Measurements from ENCODE around the gene RMND1. TPM values are rescaled to one million over a fixed set of nuclear protein-coding genes. Genes with fewer than 3 reads are reported as not detected.

The RMND1 gene
- total and polyA plus RNA-seq, 9 of the 15 experiments (the other 6 are each of a cell fraction or from before 2014, with no cell fraction given): 26.9 to 47.8 (median 36.2) TPM

DNA sequence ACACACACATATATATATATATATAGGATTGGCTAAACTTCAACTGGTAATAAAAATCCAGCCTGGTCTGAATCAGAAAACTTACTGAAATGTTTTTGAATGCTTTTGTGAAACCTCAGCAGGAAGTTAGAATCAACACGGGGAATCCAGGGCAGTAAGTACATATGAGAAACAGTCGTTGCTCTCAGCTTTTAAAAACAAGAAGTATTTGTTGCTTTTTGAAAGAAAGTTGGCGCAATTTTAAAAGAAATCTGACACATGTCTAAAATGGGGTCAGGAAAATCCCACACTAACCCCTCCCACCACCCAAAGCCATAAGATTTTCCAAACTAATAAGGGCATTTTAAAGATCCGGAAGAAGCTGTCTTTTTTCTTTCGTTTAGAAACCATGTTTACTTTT is 30.4 kb upstream of the RMND1 start (continued):
- TF ChIP-seq, protein P1, sequence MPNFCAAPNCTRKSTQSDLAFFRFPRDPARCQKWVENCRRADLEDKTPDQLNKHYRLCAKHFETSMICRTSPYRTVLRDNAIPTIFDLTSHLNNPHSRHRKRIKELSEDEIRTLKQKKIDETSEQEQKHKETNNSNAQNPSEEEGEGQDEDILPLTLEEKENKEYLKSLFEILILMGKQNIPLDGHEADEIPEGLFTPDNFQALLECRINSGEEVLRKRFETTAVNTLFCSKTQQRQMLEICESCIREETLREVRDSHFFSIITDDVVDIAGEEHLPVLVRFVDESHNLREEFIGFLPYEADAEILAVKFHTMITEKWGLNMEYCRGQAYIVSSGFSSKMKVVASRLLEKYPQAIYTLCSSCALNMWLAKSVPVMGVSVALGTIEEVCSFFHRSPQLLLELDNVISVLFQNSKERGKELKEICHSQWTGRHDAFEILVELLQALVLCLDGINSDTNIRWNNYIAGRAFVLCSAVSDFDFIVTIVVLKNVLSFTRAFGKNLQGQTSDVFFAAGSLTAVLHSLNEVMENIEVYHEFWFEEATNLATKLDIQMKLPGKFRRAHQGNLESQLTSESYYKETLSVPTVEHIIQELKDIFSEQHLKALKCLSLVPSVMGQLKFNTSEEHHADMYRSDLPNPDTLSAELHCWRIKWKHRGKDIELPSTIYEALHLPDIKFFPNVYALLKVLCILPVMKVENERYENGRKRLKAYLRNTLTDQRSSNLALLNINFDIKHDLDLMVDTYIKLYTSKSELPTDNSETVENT (CRISPR knock-in tag; IDR thresholded peaks at IDR 0.05): no peak
- TF ChIP-seq, protein P2, sequence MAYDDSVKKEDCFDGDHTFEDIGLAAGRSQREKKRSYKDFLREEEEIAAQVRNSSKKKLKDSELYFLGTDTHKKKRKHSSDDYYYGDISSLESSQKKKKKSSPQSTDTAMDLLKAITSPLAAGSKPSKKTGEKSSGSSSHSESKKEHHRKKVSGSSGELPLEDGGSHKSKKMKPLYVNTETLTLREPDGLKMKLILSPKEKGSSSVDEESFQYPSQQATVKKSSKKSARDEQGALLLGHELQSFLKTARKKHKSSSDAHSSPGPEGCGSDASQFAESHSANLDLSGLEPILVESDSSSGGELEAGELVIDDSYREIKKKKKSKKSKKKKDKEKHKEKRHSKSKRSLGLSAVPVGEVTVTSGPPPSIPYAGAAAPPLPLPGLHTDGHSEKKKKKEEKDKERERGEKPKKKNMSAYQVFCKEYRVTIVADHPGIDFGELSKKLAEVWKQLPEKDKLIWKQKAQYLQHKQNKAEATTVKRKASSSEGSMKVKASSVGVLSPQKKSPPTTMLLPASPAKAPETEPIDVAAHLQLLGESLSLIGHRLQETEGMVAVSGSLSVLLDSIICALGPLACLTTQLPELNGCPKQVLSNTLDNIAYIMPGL (CRISPR knock-in tag; IDR thresholded peaks at IDR 0.05): no peak

DNA sequence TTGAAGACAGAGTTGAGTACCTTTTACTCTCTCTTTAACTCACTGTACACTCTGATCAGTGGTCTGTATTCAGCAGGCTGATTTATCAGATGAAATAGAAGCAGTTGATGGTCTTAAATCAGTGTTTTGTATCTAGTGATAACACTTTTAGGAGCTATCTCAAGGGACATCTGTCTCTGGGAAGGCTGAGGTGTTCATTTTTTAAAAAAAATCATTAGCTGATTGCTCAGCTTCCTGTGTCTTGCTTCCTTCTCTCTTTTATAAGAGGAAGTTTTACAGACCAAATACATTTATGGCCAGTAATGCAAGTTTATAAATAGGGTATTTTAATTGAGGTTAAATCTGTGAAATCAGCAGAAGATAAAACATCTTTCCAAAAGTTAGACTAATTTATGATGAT is 29.9 kb upstream of the RMND1 start:
- Histone ChIP-seq H3K27me3 (ENCODE audit: control insufficient read depth in 2 of 2, insufficient read depth in 2 of 2, low read length in 2 of 2) (peaks cover 6 to 15% of the 10 kb centered on the region in 2 experiments), H3K4me2 (ENCODE audit: insufficient read depth, low read length) (no peak overlapping the region), H3K27ac (ENCODE audit: extremely low read depth, low read depth, low read length) (no peak overlapping the region), H3K9me3 (replicated peaks; ENCODE audit: control insufficient read depth, insufficient read depth, low read depth, low read length) (no peaks in the 10 kb centered on the region), H4K20me1 (replicated peaks; ENCODE audit: control insufficient read depth, insufficient read depth, low read length) (no peaks in the 10 kb centered on the region), H3K9me1 (ENCODE audit: control insufficient read depth, insufficient read depth, low read length) (no peaks in the 10 kb centered on the region), H3K79me2 (ENCODE audit: control insufficient read depth, insufficient read depth, low read length) (no peaks in the 10 kb centered on the region), H2AFZ (ENCODE audit: low read depth, low read length) (no peak overlapping the region), H3K4me3 (no peak overlapping the region), H3K4me1 (replicated peaks in 1 of 2; ENCODE audit: control insufficient read depth in 2 of 2, insufficient read depth in 2 of 2, low read length in 2 of 2) (no peaks in the 10 kb centered on the region), H3K9ac (ENCODE audit: insufficient read depth in 1 of 2, low read depth in 2 of 2, low read length in 2 of 2) (no peak overlapping the region), H3K36me3 (ENCODE audit: control insufficient read depth, insufficient read depth, low read length) (no peaks in the 10 kb centered on the region)
- DNase-seq (ENCODE audit: extremely low read depth in 1 of 4, low spot score in 3 of 4) (no peak), ATAC-seq (no peak), FAIRE-seq (no peak)
- no peak for TF ChIP-seq ZNF184 (CRISPR knock-in tag; IDR thresholded peaks at IDR 0.05)
- peak; percentile 13; the same call in 1 of the 2 replicates for TF ChIP-seq CBFA2T3 (IDR thresholded peaks at IDR 0.05)
- no peak for TF ChIP-seq MIER1 (IDR thresholded peaks at IDR 0.05; ENCODE audit: low read depth)
- intact Hi-C loops (cut with micrococcal nuclease) (no loop called here), in situ Hi-C loops (cut with MboI) (no loop called here)
- POLR2A ChIA-PET: interaction anchor here (0.7 kb wide), 2 partner anchors 9 to 148 kb away, joined by 3 read pairs; no protein-coding TSS in a partner anchor
- CTCF ChIA-PET (ENCODE audit: low intra/inter-chr PET ratio): no interaction called here
- BruUV-seq (replicated peaks): no TSS peak

Measured in K562 (cell line).